Measurements from ENCODE around the gene TSPEAR. TPM values are rescaled to one million over a fixed set of nuclear protein-coding genes. Genes with fewer than 3 reads are reported as not detected.
A peak's percentile ranks its signal among the peaks of the same experiment; 100 is the strongest.

TSPEAR gene
- total and polyA plus RNA-seq, 12 donors = under 0.01 to 3.4 (median 1.0) TPM; not detected in 3

- no peak for TF ChIP-seq CTCF (IDR thresholded peaks at IDR 0.05)
- Histone ChIP-seq H3K27me3 (peaks cover 0 to 85% (median 61%) of the 10 kb centered on the region in 7 donors), H3K4me3 (no peak overlapping the region), H3K27ac (no peak overlapping the region), H3K36me3 (no peaks in the 10 kb centered on the region), H3K9me3 (no peaks in the 10 kb centered on the region), H3K4me1 (peaks cover 0 to 9% (median 0%) of the 10 kb centered on the region in 9 donors)
- WGBS, 2 donors = 93% methylated on average over 14 of the region's 14 CpGs
- DNase-seq = no peak
- intact Hi-C loops (cut with DNase I) = no loop called here
- ATAC-seq = no peak
These were observed 13.6 kb upstream of the TSPEAR start for GRCh38 chr21:44724926-44725325.

- no peaks in the 10 kb centered on the region for H3K9me3 ChIP-seq
- peaks cover 0 to 82% (median 61%) of the 10 kb centered on the region in 7 donors for H3K27me3 ChIP-seq
- intact Hi-C loops (cut with DNase I) = no loop called here
- no peak for TF ChIP-seq CTCF (IDR thresholded peaks at IDR 0.05)
- no peaks in the 10 kb centered on the region for H3K36me3 ChIP-seq
- peaks cover 0 to 9% (median 0%) of the 10 kb centered on the region in 9 donors for H3K4me1 ChIP-seq
- no peak overlapping the region for H3K27ac ChIP-seq
- ATAC-seq (no peak), DNase-seq (no peak)
- no peak overlapping the region for H3K4me3 ChIP-seq
- WGBS, 2 donors = 82 to 88% methylated on average over 7 of the region's 7 CpGs
These were observed 12.8 kb upstream of the TSPEAR start for GRCh38 chr21:44724196-44724595.

GRCh38 chr21:44723177-44724131, 12.1 kb upstream of the TSPEAR start:
- peak overlapping the region in 2 of 10 donors; percentile 12 to 14 for H3K4me3 ChIP-seq
- ATAC-seq = peak in 1 of 8 donors; percentile 40
- peaks cover 0 to 88% (median 65%) of the 10 kb centered on the region in 7 donors for H3K27me3 ChIP-seq

GRCh38 chr21:44722731-44723130, 11.4 kb upstream of the TSPEAR start:
- Histone ChIP-seq H3K27ac (no peak overlapping the region), H3K27me3 (peaks cover 0 to 91% (median 65%) of the 10 kb centered on the region in 7 donors), H3K4me1 (peaks cover 0 to 9% (median 0%) of the 10 kb centered on the region in 9 donors), H3K9me3 (no peaks in the 10 kb centered on the region), H3K36me3 (no peaks in the 10 kb centered on the region), H3K4me3 (no peak overlapping the region)
- DNase-seq (no peak), ATAC-seq (no peak)
- WGBS, 2 donors = 47 to 62% methylated on average over 5 of the region's 5 CpGs
- TF ChIP-seq CTCF (IDR thresholded peaks at IDR 0.05) = no peak
- intact Hi-C loops (cut with DNase I) = no loop called here

More at GRCh38 chr21:44723177-44724131, 12.1 kb upstream of the TSPEAR start:
- TF ChIP-seq CTCF (IDR thresholded peaks at IDR 0.05) = no peak
- DNase-seq = no peak
- H3K9me3 ChIP-seq = no peaks in the 10 kb centered on the region
- H3K4me1 ChIP-seq = peaks cover 0 to 9% (median 0%) of the 10 kb centered on the region in 9 donors
- 18 to 21% methylated on average over 59 to 61 of the region's 61 CpGs for WGBS, 2 donors
- intact Hi-C loops (cut with DNase I) = no loop called here
- H3K36me3 ChIP-seq = no peaks in the 10 kb centered on the region
- H3K27ac ChIP-seq = no peak overlapping the region
